ENCODE results near the gene EEA1. TPM values are rescaled to one million over a fixed set of nuclear protein-coding genes. Genes with fewer than 3 reads are reported as not detected.
"Not testable (repeated sequence)": the region's sequence is repeated elsewhere in the genome, so short reads cannot be mapped to it uniquely, and the experiment has no call there.

EEA1 gene
- total RNA-seq, 1 donor from 2014 or later = 10.9 TPM

- Histone ChIP-seq H3K4me1 (no peaks in the 10 kb centered on the region), H3K27ac (no peak overlapping the region), H3K36me3 (peaks cover 14 to 30% of the 10 kb centered on the region in 2 donors), H3K4me3 (no peak overlapping the region), H3K27me3 (no peaks in the 10 kb centered on the region), H3K9me3 (peaks cover 0 to 9% of the 10 kb centered on the region in 2 donors)
- DNase-seq (ENCODE audit: low spot score in 2 of 2) = no peak
- no peak for TF ChIP-seq CTCF (IDR thresholded peaks at IDR 0.05)
- intact Hi-C loops (cut with DNase I) = no loop called here
Observed at GRCh38 chr12:92794814-92795213, 134.3 kb downstream of the EEA1 start.

GRCh38 chr12:92794356-92794755 is 134.7 kb downstream of the EEA1 start:
- H3K27me3 ChIP-seq; DNase-seq (ENCODE audit: low spot score in 2 of 2); H3K4me3 ChIP-seq; H3K9me3 ChIP-seq; H3K4me1 ChIP-seq; intact Hi-C loops (cut with DNase I); H3K27ac ChIP-seq: not testable (repeated sequence)
- peaks cover 17 to 32% of the 10 kb centered on the region in 2 donors for H3K36me3 ChIP-seq

- Histone ChIP-seq H3K4me1 (peaks cover 0 to 7% of the 10 kb centered on the region in 2 donors), H3K9me3 (peaks cover 0 to 4% of the 10 kb centered on the region in 2 donors), H3K4me3 (no peak overlapping the region), H3K27me3 (no peaks in the 10 kb centered on the region), H3K27ac (peak overlapping the region in 1 of 2 donors; percentile 67), H3K36me3 (peaks cover 5 to 11% of the 10 kb centered on the region in 2 donors)
- intact Hi-C loops (cut with DNase I) = loop anchor here (5.0 to 10.0 kb wide), 2 partner anchors 141 to 629 kb away; partner anchors contain the start of gene EEA1
- no peak for TF ChIP-seq CTCF (IDR thresholded peaks at IDR 0.05)
- DNase-seq (ENCODE audit: low spot score in 2 of 2) = no peak
Observed at GRCh38 chr12:92786045-92786444, 143.1 kb downstream of the EEA1 start.

- intact Hi-C loops (cut with DNase I) = loop anchor here (5.0 to 10.0 kb wide), 2 partner anchors 142 to 629 kb away; partner anchors contain the start of gene EEA1
- Histone ChIP-seq H3K27ac (no peak overlapping the region), H3K9me3 (no peaks in the 10 kb centered on the region), H3K27me3 (no peaks in the 10 kb centered on the region), H3K36me3 (peaks cover 5 to 13% of the 10 kb centered on the region in 2 donors), H3K4me3 (no peak overlapping the region), H3K4me1 (peaks cover 0 to 7% of the 10 kb centered on the region in 2 donors)
- DNase-seq (ENCODE audit: low spot score in 2 of 2) = no peak
- TF ChIP-seq CTCF (IDR thresholded peaks at IDR 0.05) = no peak
Observed at GRCh38 chr12:92785563-92785950, 143.5 kb downstream of the EEA1 start.

- peak overlapping the region in 1 of 2 donors; percentile 17 for H3K27ac ChIP-seq
- intact Hi-C loops (cut with DNase I) = loop anchor here (5.0 to 10.0 kb wide), 2 partner anchors 142 to 630 kb away; partner anchors contain the start of gene EEA1
Observed at GRCh38 chr12:92784797-92785562, 144.1 kb downstream of the EEA1 start.

More at GRCh38 chr12:92784797-92785562, 144.1 kb downstream of the EEA1 start:
- peaks cover 5 to 11% of the 10 kb centered on the region in 2 donors for H3K36me3 ChIP-seq
- TF ChIP-seq CTCF (IDR thresholded peaks at IDR 0.05) = peak; percentile 35 to 52 (median 38)
- no peaks in the 10 kb centered on the region for H3K9me3 ChIP-seq
- no peak for DNase-seq (ENCODE audit: low spot score in 2 of 2)
- H3K4me1 ChIP-seq = peaks cover 0 to 7% of the 10 kb centered on the region in 2 donors
- H3K27me3 ChIP-seq = no peaks in the 10 kb centered on the region
- H3K4me3 ChIP-seq = no peak overlapping the region
